ENCODE results near the gene GRB2.
"Not testable (repeated sequence)": the region's sequence is repeated elsewhere in the genome, so short reads cannot be mapped to it uniquely, and the experiment has no call there.

DNA sequence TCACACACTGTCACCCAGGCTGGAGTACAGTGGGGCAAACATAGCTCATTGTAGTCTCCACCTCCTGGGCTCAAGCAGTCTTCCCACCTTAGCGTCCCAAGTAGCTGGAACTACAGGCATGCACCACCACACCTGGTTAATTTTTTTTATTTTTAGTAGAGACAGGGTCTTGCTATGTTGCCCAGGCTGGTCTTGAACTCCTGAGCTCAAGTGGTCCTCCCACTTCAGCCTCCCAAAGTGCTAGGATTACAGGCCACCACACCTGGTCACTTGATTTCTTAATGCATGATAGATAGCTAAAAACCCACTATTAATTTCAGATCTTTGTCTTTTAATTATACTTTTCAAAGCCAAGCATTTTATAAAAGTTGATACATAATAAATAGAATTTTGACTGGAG, 26.1 kb downstream of the GRB2 start:
- TF ChIP-seq, protein P1, sequence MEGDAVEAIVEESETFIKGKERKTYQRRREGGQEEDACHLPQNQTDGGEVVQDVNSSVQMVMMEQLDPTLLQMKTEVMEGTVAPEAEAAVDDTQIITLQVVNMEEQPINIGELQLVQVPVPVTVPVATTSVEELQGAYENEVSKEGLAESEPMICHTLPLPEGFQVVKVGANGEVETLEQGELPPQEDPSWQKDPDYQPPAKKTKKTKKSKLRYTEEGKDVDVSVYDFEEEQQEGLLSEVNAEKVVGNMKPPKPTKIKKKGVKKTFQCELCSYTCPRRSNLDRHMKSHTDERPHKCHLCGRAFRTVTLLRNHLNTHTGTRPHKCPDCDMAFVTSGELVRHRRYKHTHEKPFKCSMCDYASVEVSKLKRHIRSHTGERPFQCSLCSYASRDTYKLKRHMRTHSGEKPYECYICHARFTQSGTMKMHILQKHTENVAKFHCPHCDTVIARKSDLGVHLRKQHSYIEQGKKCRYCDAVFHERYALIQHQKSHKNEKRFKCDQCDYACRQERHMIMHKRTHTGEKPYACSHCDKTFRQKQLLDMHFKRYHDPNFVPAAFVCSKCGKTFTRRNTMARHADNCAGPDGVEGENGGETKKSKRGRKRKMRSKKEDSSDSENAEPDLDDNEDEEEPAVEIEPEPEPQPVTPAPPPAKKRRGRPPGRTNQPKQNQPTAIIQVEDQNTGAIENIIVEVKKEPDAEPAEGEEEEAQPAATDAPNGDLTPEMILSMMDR (IDR thresholded peaks at IDR 0.05): not testable (repeated sequence)
- TF ChIP-seq POLR2A (IDR thresholded peaks at IDR 0.05): not testable (repeated sequence)

Data from lower leg skin (tissue), 3 donors.